Measurements from ENCODE around the gene SCD5. TPM values are rescaled to one million over a fixed set of nuclear protein-coding genes. Genes with fewer than 3 reads are reported as not detected.

SCD5 gene
- total and polyA plus RNA-seq, 2 of the 8 experiments (the other 6 are each of a cell fraction or from before 2014, with no cell fraction given), result 0.92 to 1.2 TPM

GRCh38 chr4:82593411-82593810 lies 205.2 kb downstream of the SCD5 start (continued):
- TF ChIP-seq BCL11A (IDR thresholded peaks at IDR 0.05; ENCODE audit: low read depth in 2 of 2, low read length in 2 of 2) (no peak), SIN3A (conservative IDR thresholded peaks at IDR 0.05 in 1 of 2, IDR thresholded peaks at IDR 0.05 in 1 of 2; ENCODE audit: low read depth in 1 of 2, low read length in 2 of 2) (no peak)
